PC-9 (cell line): Measurements from ENCODE around the gene DNTT. TPM values are rescaled to one million over a fixed set of nuclear protein-coding genes. Genes with fewer than 3 reads are reported as not detected.

Experiments used
- BruUV-seq: library from RNA; stranded (reverse); fragments of 400-500 nt; replicated peaks from 2 replicates; lab custom pipeline; 2021; lab: Mats Ljungman, UMichigan
- CTCF ChIA-PET: fragments of 300-600 bp; sonication (Branson Sonifier 250); formaldehyde crosslinking; loops from one replicate; lab custom pipeline; 2022; ENCODE audit warnings: antibody characterized with exemption; lab: Charles Lee
- POLR2A ChIA-PET: fragments of 300-600 bp; sonication (Branson Sonifier 250); formaldehyde crosslinking; loops from one replicate; lab custom pipeline; 2022; ENCODE audit warnings: antibody characterized with exemption; ENCODE audit not compliant: unreplicated experiment; lab: Charles Lee
- DNase-seq, 2 experiments: peaks; one replicate each; pipeline versions ENCODE4 v3.0.0 to v3.0.0-alpha.2; 2015 to 2022; ENCODE audit warnings: mixed read lengths in 1 of 2
- H2AFZ ChIP-seq: fragments of 200-600 bp; sonication (generic); 2 replicates; pipeline ENCODE4 v1.8.1; 2017; ENCODE audit warnings: antibody characterized with exemption
- H3F3A ChIP-seq: fragments of 200-600 bp; sonication (generic); 2 replicates; pipeline ENCODE4 v1.8.1; 2017; ENCODE audit warnings: antibody characterized with exemption, mild to moderate bottlenecking, low read depth; ENCODE audit not compliant: insufficient read depth
- H3K27ac ChIP-seq: fragments of 200-600 bp; sonication (generic); 2 replicates; pipeline ENCODE4 v1.6.1; 2016; ENCODE audit warnings: mixed run types
- H3K27me3 ChIP-seq: fragments of 200-600 bp; sonication (generic); 2 replicates; pipeline ENCODE4 v1.6.1; 2016; ENCODE audit warnings: low read depth, mixed run types; ENCODE audit not compliant: insufficient read depth
- H3K36me3 ChIP-seq: fragments of 200-600 bp; sonication (generic); 2 replicates; pipeline ENCODE4 v1.6.1; 2016; ENCODE audit warnings: low read depth, mixed run types
- H3K4me1 ChIP-seq: fragments of 200-600 bp; sonication (generic); replicated peaks from 2 replicates; pipeline ENCODE4 v1.6.1; 2016; ENCODE audit warnings: mixed run types; ENCODE audit not compliant: insufficient read depth
- H3K4me2 ChIP-seq: fragments of 200-600 bp; sonication (generic); 2 replicates; pipeline ENCODE4 v1.6.1; 2017; ENCODE audit warnings: mixed run types
- H3K4me3 ChIP-seq: fragments of 200-600 bp; sonication (generic); 2 replicates; pipeline ENCODE4 v1.6.1; 2016; ENCODE audit warnings: mixed run types
- H3K79me2 ChIP-seq: fragments of 200-600 bp; sonication (generic); 2 replicates; pipeline ENCODE4 v1.6.1; 2017; ENCODE audit warnings: low read depth, mixed run types
- H3K9me2 ChIP-seq: fragments of 200-600 bp; sonication (generic); 2 replicates; pipeline ENCODE4 v1.8.1; 2017; ENCODE audit warnings: mild to moderate bottlenecking; ENCODE audit not compliant: insufficient read depth
- H3K9me3 ChIP-seq: fragments of 200-600 bp; sonication (generic); 2 replicates; pipeline ENCODE4 v1.8.1; 2016; ENCODE audit warnings: low read depth; ENCODE audit not compliant: insufficient read depth
- H4K20me1 ChIP-seq: fragments of 200-600 bp; sonication (generic); 2 replicates; pipeline ENCODE4 v1.8.1; 2017; ENCODE audit not compliant: insufficient read depth
- CTCF ChIP-seq: fragments of 200-600 bp; sonication (generic); conservative IDR thresholded peaks from 2 replicates; pipeline ENCODE4 v1.6.1; 2017; ENCODE audit warnings: mixed run types, antibody characterized with exemption, mild to moderate bottlenecking, moderate library complexity
- EZH2 ChIP-seq: fragments of 200-600 bp; sonication (generic); IDR thresholded peaks from 2 replicates; pipeline ENCODE4 v1.8.0; 2017; ENCODE audit warnings: antibody characterized with exemption, low read depth
- intact Hi-C: fragments of 100-400 bp; cut with micrococcal nuclease; formaldehyde crosslinking; loops from one replicate; pipeline ENCODE4 v1.10.0; 2022; ENCODE audit not compliant: unreplicated experiment
- total RNA-seq: library from RNA; stranded (reverse); gene quantifications from 2 replicates; pipeline ENCODE4 v1.2.3, GENCODE V29; 2021

The DNTT gene
- total RNA-seq, 1 experiment from 2014 or later = not detected

- H3K4me3 ChIP-seq = no peak overlapping the region
- POLR2A ChIA-PET = no interaction called here
- H3K27me3 ChIP-seq = peaks cover 4% of the 10 kb centered on the region; the same call in 1 of the 2 replicates
- H3K36me3 ChIP-seq = no peaks in the 10 kb centered on the region
- H3K4me2 ChIP-seq = no peak overlapping the region
- BruUV-seq = no TSS peak
- no peaks in the 10 kb centered on the region for H3K9me3 ChIP-seq
- TF ChIP-seq CTCF (no peak), EZH2 (no peak)
- CTCF ChIA-PET = no interaction called here
- intact Hi-C loops = no loop called here
- no peaks in the 10 kb centered on the region for H3K4me1 ChIP-seq
- DNase-seq = no peak
- no peaks in the 10 kb centered on the region for H3K9me2 ChIP-seq
- no peaks in the 10 kb centered on the region for H3K79me2 ChIP-seq
- H3F3A ChIP-seq = no peaks in the 10 kb centered on the region
- H3K27ac ChIP-seq = no peak overlapping the region
- no peaks in the 10 kb centered on the region for H4K20me1 ChIP-seq
- no peak overlapping the region for H2AFZ ChIP-seq
These were observed 6.7 kb upstream of the DNTT start for GRCh38 chr10:96297486-96297885.

- Histone ChIP-seq H3K36me3 (no peaks in the 10 kb centered on the region), H3K4me3 (no peak overlapping the region), H3K27me3 (peaks cover 4% of the 10 kb centered on the region; the same call in 1 of the 2 replicates), H4K20me1 (no peaks in the 10 kb centered on the region), H3K4me2 (no peak overlapping the region), H3K4me1 (no peaks in the 10 kb centered on the region), H3K9me3 (no peaks in the 10 kb centered on the region), H3K79me2 (no peaks in the 10 kb centered on the region), H3K9me2 (no peaks in the 10 kb centered on the region), H2AFZ (no peak overlapping the region), H3F3A (no peaks in the 10 kb centered on the region), H3K27ac (no peak overlapping the region)
- no peak for DNase-seq
- TF ChIP-seq EZH2 = no peak
- no peak for TF ChIP-seq CTCF
- intact Hi-C loops = no loop called here
- BruUV-seq = no TSS peak
- POLR2A ChIA-PET = no interaction called here
- CTCF ChIA-PET = no interaction called here
These were observed 5.9 kb upstream of the DNTT start for GRCh38 chr10:96298362-96298761.

GRCh38 chr10:96299383-96299782 is 4.9 kb upstream of the DNTT start:
- Histone ChIP-seq H3K4me2 (no peak overlapping the region), H3K4me1 (no peaks in the 10 kb centered on the region), H3K9me3 (no peaks in the 10 kb centered on the region), H3K4me3 (no peak overlapping the region), H3K27me3 (peaks cover 4% of the 10 kb centered on the region; the same call in 1 of the 2 replicates), H2AFZ (no peak overlapping the region), H3K36me3 (no peaks in the 10 kb centered on the region), H3F3A (no peaks in the 10 kb centered on the region), H3K27ac (no peak overlapping the region), H4K20me1 (no peaks in the 10 kb centered on the region), H3K9me2 (no peaks in the 10 kb centered on the region), H3K79me2 (no peaks in the 10 kb centered on the region)
- DNase-seq = no peak
- no TSS peak for BruUV-seq
- ChIA-PET CTCF (no interaction called here), POLR2A (no interaction called here)
- TF ChIP-seq EZH2 (no peak), CTCF (no peak)
- intact Hi-C loops = no loop called here
